GM20431 (cell line): Measurements from ENCODE around the gene ECEL1.

Source experiments
- in situ Hi-C: fragments of 300-500 bp; cut with MseI, MboI; formaldehyde crosslinking; loops from one replicate; pipeline ENCODE4 v1.15.0; 2020; ENCODE audit warnings: low sequenced_read_pairs; ENCODE audit not compliant: unreplicated experiment

ECEL1 gene

GRCh38 chr2:232485348-232485756 lies 2.3 kb downstream of the ECEL1 start:
- in situ Hi-C loops: no loop called here

GRCh38 chr2:232484628-232485347 lies 2.8 kb downstream of the ECEL1 start:
- in situ Hi-C loops: no loop called here

GRCh38 chr2:232483923-232484627 lies 3.6 kb downstream of the ECEL1 start:
- in situ Hi-C loops: no loop called here

GRCh38 chr2:232483311-232483922 lies 4.2 kb downstream of the ECEL1 start:
- in situ Hi-C loops: no loop called here

- in situ Hi-C loops: no loop called here
Observed at GRCh38 chr2:232482301-232483238, 5.1 kb downstream of the ECEL1 start.

GRCh38 chr2:232481322-232482140 lies 6.1 kb downstream of the ECEL1 start:
- in situ Hi-C loops: no loop called here

- in situ Hi-C loops: no loop called here
Observed at GRCh38 chr2:232480201-232481190, 7.1 kb downstream of the ECEL1 start.

GRCh38 chr2:232479341-232480200 lies 8.1 kb downstream of the ECEL1 start:
- in situ Hi-C loops: no loop called here

- in situ Hi-C loops: no loop called here
Observed at GRCh38 chr2:232478571-232479340, 8.9 kb downstream of the ECEL1 start.

GRCh38 chr2:232477751-232478510 lies 9.7 kb downstream of the ECEL1 start:
- in situ Hi-C loops: no loop called here

GRCh38 chr2:232476791-232477190 lies 10.8 kb downstream of the ECEL1 start:
- in situ Hi-C loops: no loop called here

- in situ Hi-C loops: no loop called here
Observed at GRCh38 chr2:232476045-232476444, 11.6 kb downstream of the ECEL1 start.

GRCh38 chr2:232473467-232473890 lies 14.2 kb downstream of the ECEL1 start:
- in situ Hi-C loops: no loop called here

- in situ Hi-C loops: no loop called here
Observed at GRCh38 chr2:232466221-232466620, 21.4 kb downstream of the ECEL1 start.

- in situ Hi-C loops: no loop called here
Observed at GRCh38 chr2:232465061-232465460, 22.6 kb downstream of the ECEL1 start.

- in situ Hi-C loops: no loop called here
Observed at GRCh38 chr2:232464544-232464885, 23.1 kb downstream of the ECEL1 start.
